ENCODE results near the gene FXN.
A peak's percentile ranks its signal among the peaks of the same experiment; 100 is the strongest.

The FXN gene

DNA sequence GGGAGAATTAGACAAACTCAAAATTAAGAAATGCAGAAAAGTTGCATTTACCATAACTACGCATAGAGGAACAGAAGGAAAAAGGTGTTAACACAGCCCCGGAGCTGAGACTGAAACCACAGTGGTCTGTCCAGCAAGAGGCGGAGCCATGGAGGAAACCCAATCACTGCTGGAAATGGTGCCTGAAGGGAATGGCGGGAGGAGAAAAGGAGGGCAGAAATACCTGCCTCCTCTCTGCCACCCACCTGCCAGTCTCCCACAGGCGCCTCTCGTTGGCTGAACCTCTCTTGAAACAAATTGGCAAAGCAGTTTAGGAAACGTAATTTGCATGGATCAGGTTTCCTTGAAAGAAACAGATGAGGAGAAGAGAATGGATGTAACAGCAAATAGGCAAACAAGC is 11.9 kb upstream of the FXN start:
- Histone ChIP-seq H2BK12ac (ENCODE audit: low read length in 2 of 2) (no peak overlapping the region), H3K27ac (ENCODE audit: low read length, poor library complexity, severe bottlenecking) (no peak overlapping the region), H2BK5ac (ENCODE audit: low read depth, low read length, poor library complexity, severe bottlenecking) (no peak overlapping the region), H2AK5ac (ENCODE audit: low read length, severe bottlenecking) (no peak overlapping the region), H2AFZ (ENCODE audit: low read depth, low read length) (no peak overlapping the region), H3K79me1 (replicated peaks; ENCODE audit: low read length, poor library complexity, severe bottlenecking) (no peaks in the 10 kb centered on the region), H3K36me3 (ENCODE audit: control insufficient read depth in 1 of 2, insufficient read depth in 2 of 2, low read depth in 1 of 2, low read length in 2 of 2) (no peaks in the 10 kb centered on the region), H4K8ac (ENCODE audit: low read length) (no peak overlapping the region), H2BK15ac (ENCODE audit: low read depth, poor library complexity, severe bottlenecking) (no peak overlapping the region), H3K4me1 (ENCODE audit: control insufficient read depth, insufficient read depth, low read depth, low read length) (no peaks in the 10 kb centered on the region), H3K4ac (ENCODE audit: low read depth in 1 of 2, low read length in 2 of 2) (no peak overlapping the region), H2BK120ac (ENCODE audit: low read depth, low read length) (no peak overlapping the region), H3K9ac (ENCODE audit: low read length) (no peak overlapping the region), H4K91ac (ENCODE audit: low read length) (no peak overlapping the region), H3K4me3 (ENCODE audit: insufficient read depth in 1 of 2, low read depth in 1 of 2, low read length in 2 of 2) (no peak overlapping the region), H3K4me2 (ENCODE audit: low read length, poor library complexity, severe bottlenecking) (no peak overlapping the region), H3K18ac (ENCODE audit: low read depth in 1 of 2, low read length in 2 of 2) (no peak overlapping the region), H3K9me3 (ENCODE audit: control insufficient read depth, low read length) (no peaks in the 10 kb centered on the region), H3K27me3 (ENCODE audit: control insufficient read depth in 1 of 2, insufficient read depth in 1 of 2, low read length in 2 of 2) (peaks cover 10 to 29% of the 10 kb centered on the region in 2 experiments), H3K23ac (ENCODE audit: low read length in 2 of 2) (no peak overlapping the region), H3K14ac (ENCODE audit: low read length in 2 of 2) (no peak overlapping the region)
- no peak for DNase-seq
- 77% methylated on average over 7 of the region's 7 CpGs for WGBS

DNA sequence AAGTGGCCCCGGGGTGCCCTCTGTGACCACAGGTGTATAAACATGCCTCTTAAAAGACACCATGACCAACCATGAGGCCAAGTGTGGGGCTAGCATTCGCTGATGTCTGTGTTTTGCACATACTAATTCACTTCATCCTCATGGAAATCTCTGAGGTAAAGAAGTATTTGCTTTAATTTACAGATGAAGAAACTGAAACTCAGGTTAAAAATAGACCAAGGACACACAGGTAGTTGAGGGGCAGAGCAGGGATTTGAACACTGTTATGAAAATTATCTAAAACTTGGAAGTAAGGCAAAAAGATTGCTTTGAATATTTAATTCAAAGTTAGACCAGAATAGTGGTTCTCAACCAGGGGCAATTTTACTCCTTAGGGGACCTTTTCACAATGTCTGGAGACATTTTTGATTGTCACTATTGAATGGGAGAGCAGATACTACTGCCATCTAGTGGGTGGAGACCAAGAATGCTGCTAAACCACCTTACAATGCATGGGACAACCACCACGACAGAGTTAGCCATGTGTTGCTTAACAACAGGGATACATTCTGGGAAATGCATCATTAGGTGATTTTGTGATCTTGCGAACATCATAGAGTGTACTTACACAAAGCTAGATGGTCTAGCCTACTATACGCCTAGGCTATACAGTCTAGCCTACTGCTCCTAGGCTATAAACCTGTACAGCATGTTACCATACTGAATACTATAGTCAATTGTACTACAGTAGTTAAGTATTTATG is 8.0 kb upstream of the FXN start:
- peak overlapping the region in 1 of 2 experiments; percentile 58 for H3K14ac ChIP-seq (ENCODE audit: low read length in 2 of 2)

DNA sequence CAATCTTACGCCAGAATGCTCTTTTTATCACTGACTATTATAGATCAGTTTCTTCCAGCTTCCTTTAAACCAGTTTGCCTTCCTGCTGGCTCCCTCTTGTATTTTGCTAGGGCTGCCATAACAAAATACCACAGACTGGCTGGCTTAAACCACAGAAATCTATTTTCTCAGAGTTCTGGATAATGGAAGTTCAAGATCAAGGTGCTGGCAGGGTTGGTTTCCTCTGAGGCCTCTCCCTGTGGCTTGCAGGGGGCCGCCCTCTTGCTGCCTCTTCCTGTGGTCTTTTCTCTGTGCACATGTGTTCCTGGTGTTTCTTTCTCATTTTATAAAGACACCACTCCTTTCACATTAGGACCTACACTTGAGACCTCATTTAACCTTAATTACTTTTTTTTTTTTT is 6.8 kb upstream of the FXN start:
- Histone ChIP-seq H3K4me3 (ENCODE audit: insufficient read depth in 1 of 2, low read depth in 1 of 2, low read length in 2 of 2) (no peak overlapping the region), H3K27ac (ENCODE audit: low read length, poor library complexity, severe bottlenecking) (no peak overlapping the region), H3K9ac (ENCODE audit: low read length) (no peak overlapping the region), H3K18ac (ENCODE audit: low read depth in 1 of 2, low read length in 2 of 2) (no peak overlapping the region), H4K8ac (ENCODE audit: low read length) (no peak overlapping the region), H3K4ac (ENCODE audit: low read depth in 1 of 2, low read length in 2 of 2) (no peak overlapping the region), H4K91ac (ENCODE audit: low read length) (no peak overlapping the region), H2AFZ (ENCODE audit: low read depth, low read length) (no peak overlapping the region), H2BK5ac (ENCODE audit: low read depth, low read length, poor library complexity, severe bottlenecking) (no peak overlapping the region), H2BK15ac (ENCODE audit: low read depth, poor library complexity, severe bottlenecking) (no peak overlapping the region), H3K4me1 (ENCODE audit: control insufficient read depth, insufficient read depth, low read depth, low read length) (no peaks in the 10 kb centered on the region), H3K9me3 (ENCODE audit: control insufficient read depth, low read length) (peaks cover 5% of the 10 kb centered on the region), H3K23ac (ENCODE audit: low read length in 2 of 2) (no peak overlapping the region), H3K4me2 (ENCODE audit: low read length, poor library complexity, severe bottlenecking) (no peak overlapping the region), H3K27me3 (ENCODE audit: control insufficient read depth in 1 of 2, insufficient read depth in 1 of 2, low read length in 2 of 2) (peaks cover 10 to 18% of the 10 kb centered on the region in 2 experiments), H2BK12ac (ENCODE audit: low read length in 2 of 2) (no peak overlapping the region), H2AK5ac (ENCODE audit: low read length, severe bottlenecking) (no peak overlapping the region), H3K79me1 (replicated peaks; ENCODE audit: low read length, poor library complexity, severe bottlenecking) (no peaks in the 10 kb centered on the region), H3K14ac (ENCODE audit: low read length in 2 of 2) (no peak overlapping the region), H3K36me3 (ENCODE audit: control insufficient read depth in 1 of 2, insufficient read depth in 2 of 2, low read depth in 1 of 2, low read length in 2 of 2) (no peaks in the 10 kb centered on the region), H2BK120ac (ENCODE audit: low read depth, low read length) (no peak overlapping the region)
- WGBS = 90% methylated on average over 2 of the region's 2 CpGs
- no peak for DNase-seq

More for the DNA sequence above, 8.0 kb upstream of the FXN start:
- no peak overlapping the region for H2BK15ac ChIP-seq (ENCODE audit: low read depth, poor library complexity, severe bottlenecking)
- H3K27me3 ChIP-seq (ENCODE audit: control insufficient read depth in 1 of 2, insufficient read depth in 1 of 2, low read length in 2 of 2) = peaks cover 10 to 23% of the 10 kb centered on the region in 2 experiments
- no peak overlapping the region for H3K27ac ChIP-seq (ENCODE audit: low read length, poor library complexity, severe bottlenecking)
- H3K36me3 ChIP-seq (ENCODE audit: control insufficient read depth in 1 of 2, insufficient read depth in 2 of 2, low read depth in 1 of 2, low read length in 2 of 2) = no peaks in the 10 kb centered on the region
- H3K18ac ChIP-seq (ENCODE audit: low read depth in 1 of 2, low read length in 2 of 2) = no peak overlapping the region
- no peak overlapping the region for H3K9ac ChIP-seq (ENCODE audit: low read length)
- H3K9me3 ChIP-seq (ENCODE audit: control insufficient read depth, low read length) = peaks cover 5% of the 10 kb centered on the region
- 36% methylated on average over 2 of the region's 5 CpGs for WGBS
- no peaks in the 10 kb centered on the region for H3K79me1 ChIP-seq (replicated peaks; ENCODE audit: low read length, poor library complexity, severe bottlenecking)
- H3K4ac ChIP-seq (ENCODE audit: low read depth in 1 of 2, low read length in 2 of 2) = no peak overlapping the region
- H2BK120ac ChIP-seq (ENCODE audit: low read depth, low read length) = no peak overlapping the region
- no peak overlapping the region for H2AK5ac ChIP-seq (ENCODE audit: low read length, severe bottlenecking)
- DNase-seq = peak; percentile 64
- no peak overlapping the region for H4K91ac ChIP-seq (ENCODE audit: low read length)
- no peak overlapping the region for H3K4me2 ChIP-seq (ENCODE audit: low read length, poor library complexity, severe bottlenecking)
- H4K8ac ChIP-seq (ENCODE audit: low read length) = no peak overlapping the region
- H2BK5ac ChIP-seq (ENCODE audit: low read depth, low read length, poor library complexity, severe bottlenecking) = no peak overlapping the region
- H2BK12ac ChIP-seq (ENCODE audit: low read length in 2 of 2) = no peak overlapping the region
- H2AFZ ChIP-seq (ENCODE audit: low read depth, low read length) = no peak overlapping the region
- no peak overlapping the region for H3K23ac ChIP-seq (ENCODE audit: low read length in 2 of 2)
- no peak overlapping the region for H3K4me3 ChIP-seq (ENCODE audit: insufficient read depth in 1 of 2, low read depth in 1 of 2, low read length in 2 of 2)
- H3K4me1 ChIP-seq (ENCODE audit: control insufficient read depth, insufficient read depth, low read depth, low read length) = no peaks in the 10 kb centered on the region

DNA sequence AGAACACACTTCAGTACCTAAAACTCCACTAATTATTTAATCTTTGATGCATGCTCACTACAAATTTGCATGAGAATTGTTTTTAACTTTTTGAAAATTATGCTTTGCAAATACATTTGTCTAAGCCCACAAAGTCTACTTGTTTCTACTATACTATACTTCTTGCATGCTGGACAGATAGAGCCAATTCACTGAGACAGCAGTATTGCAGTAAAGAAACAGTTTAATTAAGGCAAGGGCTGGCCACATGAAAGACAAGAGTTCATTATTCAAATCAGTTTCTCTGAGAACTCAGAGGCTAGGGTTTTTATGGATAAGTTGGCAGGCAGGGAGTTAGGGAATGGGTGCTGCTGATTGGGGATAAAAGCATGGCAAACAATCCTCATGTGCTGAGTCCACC is 6.0 kb upstream of the FXN start:
- Histone ChIP-seq H3K27me3 (ENCODE audit: control insufficient read depth in 1 of 2, insufficient read depth in 1 of 2, low read length in 2 of 2) (peaks cover 7 to 12% of the 10 kb centered on the region in 2 experiments), H4K8ac (ENCODE audit: low read length) (no peak overlapping the region), H2BK5ac (ENCODE audit: low read depth, low read length, poor library complexity, severe bottlenecking) (no peak overlapping the region), H3K14ac (ENCODE audit: low read length in 2 of 2) (no peak overlapping the region), H3K79me1 (replicated peaks; ENCODE audit: low read length, poor library complexity, severe bottlenecking) (no peaks in the 10 kb centered on the region), H3K18ac (ENCODE audit: low read depth in 1 of 2, low read length in 2 of 2) (no peak overlapping the region), H4K91ac (ENCODE audit: low read length) (no peak overlapping the region), H3K4ac (ENCODE audit: low read depth in 1 of 2, low read length in 2 of 2) (no peak overlapping the region), H3K4me3 (ENCODE audit: insufficient read depth in 1 of 2, low read depth in 1 of 2, low read length in 2 of 2) (no peak overlapping the region), H3K4me1 (ENCODE audit: control insufficient read depth, insufficient read depth, low read depth, low read length) (no peaks in the 10 kb centered on the region), H3K9ac (ENCODE audit: low read length) (no peak overlapping the region), H3K4me2 (ENCODE audit: low read length, poor library complexity, severe bottlenecking) (no peak overlapping the region), H3K36me3 (ENCODE audit: control insufficient read depth in 1 of 2, insufficient read depth in 2 of 2, low read depth in 1 of 2, low read length in 2 of 2) (no peaks in the 10 kb centered on the region), H3K27ac (ENCODE audit: low read length, poor library complexity, severe bottlenecking) (no peak overlapping the region), H2AFZ (ENCODE audit: low read depth, low read length) (no peak overlapping the region), H2AK5ac (ENCODE audit: low read length, severe bottlenecking) (no peak overlapping the region), H2BK120ac (ENCODE audit: low read depth, low read length) (no peak overlapping the region), H3K23ac (ENCODE audit: low read length in 2 of 2) (no peak overlapping the region), H2BK15ac (ENCODE audit: low read depth, poor library complexity, severe bottlenecking) (no peak overlapping the region), H2BK12ac (ENCODE audit: low read length in 2 of 2) (no peak overlapping the region), H3K9me3 (ENCODE audit: control insufficient read depth, low read length) (peaks cover 5% of the 10 kb centered on the region)
- no peak for DNase-seq

Data from mesenchymal stem cell (in vitro differentiated cells and primary cell).